K562 (cell line): ENCODE measurements around the gene ADD1. TPM values are rescaled to one million over a fixed set of nuclear protein-coding genes. Genes with fewer than 3 reads are reported as not detected.

ENCODE experiments used
- CREB3 ChIP-seq: fragments of 450-650 bp; conservative IDR thresholded peaks from 2 replicates; pipeline ENCODE4 v1.6.1; 2016; ENCODE audit warnings: missing genetic modification characterization, low read depth, mild to moderate bottlenecking, missing compliant biosample characterization, moderate library complexity
- DACH1 ChIP-seq: fragments of 450-650 bp; IDR thresholded peaks from 2 replicates; pipeline ENCODE4 v1.6.1; 2018; ENCODE audit not compliant: partially characterized antibody
- EHMT2 ChIP-seq: fragments of 450-650 bp; IDR thresholded peaks from 2 replicates; pipeline ENCODE4 v1.6.1; 2018; ENCODE audit warnings: antibody characterized with exemption
- ELK1 ChIP-seq: sonication (generic); formaldehyde crosslinking; IDR thresholded peaks from 2 replicates; pipeline ENCODE4 v1.8.1; 2022; ENCODE audit warnings: missing genetic modification reagents
- HNRNPUL1 ChIP-seq: fragments of 200-400 bp; formaldehyde crosslinking; IDR thresholded peaks from 2 replicates; pipeline ENCODE4 v1.6.1; 2017; ENCODE audit warnings: low read length
- JUND ChIP-seq, 2 experiments: IDR thresholded peaks; 2 replicates in 1 of 2; 3 replicates in 1 of 2; pipeline ENCODE4 v1.6.1; 2011; ENCODE audit warnings: borderline replicate concordance in 2 of 2, low read depth in 2 of 2, low read length in 2 of 2, improper control_type of control experiment in 1 of 2, missing biosample characterization in 1 of 2, missing genetic modification characterization in 1 of 2, missing genetic modification reagents in 1 of 2
- MBD2 ChIP-seq: sonication (generic); IDR thresholded peaks from 2 replicates; pipeline ENCODE4 v1.6.1; 2016; ENCODE audit warnings: low read depth, borderline replicate concordance
- MYBL2 ChIP-seq, 2 experiments: fragments of 450-650 bp in 1 of 2; sonication (generic) in 1 of 2; formaldehyde crosslinking in 1 of 2; IDR thresholded peaks; 2 replicates each; pipeline versions ENCODE4 v1.6.1 to v1.8.1; 2017 to 2022; ENCODE audit warnings: borderline replicate concordance in 1 of 2, inconsistent platforms in 1 of 2, low read depth in 1 of 2, mild to moderate bottlenecking in 1 of 2, missing genetic modification reagents in 1 of 2, moderate library complexity in 1 of 2
- NCOA2 ChIP-seq, 2 experiments: fragments of 450-650 bp; IDR thresholded peaks; 2 replicates each; pipeline ENCODE4 v1.6.1; 2018; ENCODE audit warnings: mild to moderate bottlenecking in 2 of 2, moderate library complexity in 1 of 2; ENCODE audit not compliant: partially characterized antibody in 2 of 2
- NCOR1 ChIP-seq: fragments of 450-650 bp; IDR thresholded peaks from 2 replicates; pipeline ENCODE4 v1.6.1; 2016; ENCODE audit warnings: mild to moderate bottlenecking, moderate library complexity
- PCBP2 ChIP-seq: fragments of 200-400 bp; formaldehyde crosslinking; IDR thresholded peaks from 2 replicates; pipeline ENCODE4 v1.6.1; 2018; ENCODE audit warnings: low read length, low read depth, mild to moderate bottlenecking, moderate library complexity; ENCODE audit not compliant: poor library complexity, severe bottlenecking
- POLR2H ChIP-seq: IDR thresholded peaks from 2 replicates; pipeline ENCODE4 v1.6.1; 2016; ENCODE audit warnings: missing genetic modification characterization, low read depth, mild to moderate bottlenecking, control low read depth, missing compliant biosample characterization, moderate library complexity
- POU5F1 ChIP-seq: fragments of 150-350 bp; IDR thresholded peaks from 2 replicates; pipeline ENCODE4 v1.6.1; 2014; ENCODE audit warnings: borderline replicate concordance, low read length, low read depth, mild to moderate bottlenecking; ENCODE audit not compliant: partially characterized antibody
- SP2 ChIP-seq: IDR thresholded peaks from 2 replicates; pipeline ENCODE4 v1.6.1; 2011; ENCODE audit warnings: mild to moderate bottlenecking, low read depth, low read length, moderate library complexity; ENCODE audit not compliant: poor library complexity, severe bottlenecking; ENCODE audit errors: extremely low read depth
- THAP12 ChIP-seq: fragments of 250-450 bp; sonication (Bioruptor Pico); IDR thresholded peaks from 2 replicates; pipeline ENCODE4 v1.9.0; 2021; ENCODE audit warnings: mild to moderate bottlenecking, inconsistent platforms
- ZBTB8A ChIP-seq: fragments of 450-650 bp; IDR thresholded peaks from 2 replicates; pipeline ENCODE4 v1.6.1; 2018; ENCODE audit warnings: mild to moderate bottlenecking, moderate library complexity; ENCODE audit not compliant: partially characterized antibody
- ZFX ChIP-seq: sonication (generic); formaldehyde crosslinking; IDR thresholded peaks from 2 replicates; pipeline ENCODE4 v1.8.0; 2022; ENCODE audit warnings: mild to moderate bottlenecking, missing genetic modification reagents, moderate library complexity
- ZNF232 ChIP-seq: sonication (generic); formaldehyde crosslinking; IDR thresholded peaks from 2 replicates; pipeline ENCODE4 v1.8.0; 2022; ENCODE audit warnings: mild to moderate bottlenecking, missing genetic modification reagents
- ZNF280B ChIP-seq: fragments of 250-450 bp; sonication (Bioruptor Pico); IDR thresholded peaks from 2 replicates; pipeline ENCODE4 v1.5.1; 2021; ENCODE audit warnings: mild to moderate bottlenecking
- ZNF511 ChIP-seq: sonication (generic); formaldehyde crosslinking; IDR thresholded peaks from 2 replicates; pipeline ENCODE4 v1.8.0; 2022; ENCODE audit warnings: mild to moderate bottlenecking, missing genetic modification reagents
- ZNF584 ChIP-seq: fragments of 200-800 bp; sonication (Bioruptor generic); IDR thresholded peaks from 2 replicates; pipeline ENCODE4 v1.6.1; 2016; ENCODE audit warnings: low read depth, mild to moderate bottlenecking, missing genetic modification characterization, missing compliant biosample characterization
- polyA plus RNA-seq, 8 experiments: library from polyadenylated mRNA; depleted of rRNA in 4 of 8; stranded (reverse) in 5 of 8; unstranded in 3 of 8; fragments of >200 nt; fragmentation: Nextera tagmentation in 2 of 8; fragmentation: Illumina TruSeq in 1 of 8; extraction: Ambion mirVana in 2 of 8; extraction: Trizol in 1 of 8; gene quantifications; 2 replicates each; pipeline versions ENCODE4 v1.2.1 to v1.2.3, GENCODE V29; 2011 to 2014; ENCODE audit warnings: inconsistent platforms in 1 of 8, missing spikeins in 1 of 8
- total RNA-seq, 7 experiments: library from RNA; depleted of rRNA in 6 of 7; stranded (reverse); fragments of >200 nt in 6 of 7; fragmentation: Illumina TruSeq in 2 of 7; extraction: Trizol in 2 of 7; gene quantifications; 2 replicates each; pipeline versions ENCODE4 v1.2.1 to v1.2.3, GENCODE V29; 2011 to 2021; ENCODE audit warnings: low replicate concordance in 1 of 7

Gene ADD1
- total and polyA plus RNA-seq, 9 of the 15 experiments (the other 6 are each of a cell fraction or from before 2014, with no cell fraction given) = 17.5 to 153 (median 74.0) TPM

- TF ChIP-seq THAP12 (CRISPR knock-in tag) (no peak), ZFX (peak; percentile 51), SP2 (no peak), CREB3 (tag) (no peak), EHMT2 (no peak), MYBL2 (IDR thresholded peaks at IDR 0.05; ENCODE audit: low read depth) (no peak), MYBL2 (CRISPR knock-in tag; IDR thresholded peaks at IDR 0.05; ENCODE audit: borderline replicate concordance) (no peak), NCOA2 (IDR thresholded peaks at IDR 0.05; ENCODE audit: partially characterized antibody in 2 of 2) (no peak), DACH1 (peak; percentile 61), MBD2 (no peak), NCOR1 (no peak), POLR2H (tag) (no peak), POU5F1 (no peak), ZNF232 (CRISPR knock-in tag) (peak; percentile 58; the same call in 1 of the 2 replicates), HNRNPUL1 (no peak), ELK1 (no peak), PCBP2 (no peak), ZNF584 (no peak), JUND (IDR thresholded peaks at IDR 0.05; ENCODE audit: borderline replicate concordance, low read depth, low read length) (no peak), JUND (tag; IDR thresholded peaks at IDR 0.05; ENCODE audit: borderline replicate concordance, low read depth, low read length) (no peak), ZNF280B (CRISPR knock-in tag) (no peak), ZNF511 (no peak), ZBTB8A (no peak)
These were observed 117.8 kb downstream of the ADD1 start (continued) for GRCh38 chr4:2961421-2961810.
